ENCODE data around the gene FAM131B.

DNA sequence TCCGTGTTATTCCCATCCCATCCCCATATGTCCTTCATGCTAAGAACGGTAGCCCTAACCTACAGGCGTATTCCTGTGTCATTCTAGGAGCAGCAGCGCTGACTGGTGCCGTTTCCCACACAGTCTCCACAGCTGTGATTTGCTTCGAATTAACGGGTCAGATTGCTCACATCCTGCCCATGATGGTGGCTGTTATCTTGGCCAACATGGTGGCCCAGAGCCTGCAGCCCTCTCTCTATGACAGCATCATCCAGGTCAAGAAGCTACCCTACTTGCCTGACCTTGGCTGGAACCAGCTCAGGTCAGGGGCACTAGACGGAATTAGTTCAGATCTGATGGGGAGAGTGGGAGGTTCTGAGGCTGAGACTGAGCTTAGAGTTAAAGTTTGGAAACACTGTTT is 20.7 kb downstream of the FAM131B start:
- TF ChIP-seq, protein P1, sequence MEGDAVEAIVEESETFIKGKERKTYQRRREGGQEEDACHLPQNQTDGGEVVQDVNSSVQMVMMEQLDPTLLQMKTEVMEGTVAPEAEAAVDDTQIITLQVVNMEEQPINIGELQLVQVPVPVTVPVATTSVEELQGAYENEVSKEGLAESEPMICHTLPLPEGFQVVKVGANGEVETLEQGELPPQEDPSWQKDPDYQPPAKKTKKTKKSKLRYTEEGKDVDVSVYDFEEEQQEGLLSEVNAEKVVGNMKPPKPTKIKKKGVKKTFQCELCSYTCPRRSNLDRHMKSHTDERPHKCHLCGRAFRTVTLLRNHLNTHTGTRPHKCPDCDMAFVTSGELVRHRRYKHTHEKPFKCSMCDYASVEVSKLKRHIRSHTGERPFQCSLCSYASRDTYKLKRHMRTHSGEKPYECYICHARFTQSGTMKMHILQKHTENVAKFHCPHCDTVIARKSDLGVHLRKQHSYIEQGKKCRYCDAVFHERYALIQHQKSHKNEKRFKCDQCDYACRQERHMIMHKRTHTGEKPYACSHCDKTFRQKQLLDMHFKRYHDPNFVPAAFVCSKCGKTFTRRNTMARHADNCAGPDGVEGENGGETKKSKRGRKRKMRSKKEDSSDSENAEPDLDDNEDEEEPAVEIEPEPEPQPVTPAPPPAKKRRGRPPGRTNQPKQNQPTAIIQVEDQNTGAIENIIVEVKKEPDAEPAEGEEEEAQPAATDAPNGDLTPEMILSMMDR (IDR thresholded peaks at IDR 0.05): no peak
- no peak for TF ChIP-seq POLR2A (IDR thresholded peaks at IDR 0.05)

Data from lower leg skin (tissue), 3 donors.